Liver (tissue), 3 donors: ENCODE data around the gene MSH5.

Source experiments
- EGR1 ChIP-seq, 2 donors: IDR thresholded peaks; 2 replicates each; pipeline ENCODE4 v1.6.1; 2016 to 2018; ENCODE audit warnings: antibody characterized with exemption in 2 of 2, low read depth in 2 of 2
- JUND ChIP-seq, 2 donors: IDR thresholded peaks; 2 replicates each; pipeline ENCODE4 v1.6.1; 2016; ENCODE audit warnings: antibody characterized with exemption in 2 of 2
- RAD21 ChIP-seq, 2 donors: IDR thresholded peaks; 2 replicates each; pipeline ENCODE4 v1.6.1; 2016; ENCODE audit warnings: antibody characterized with exemption in 2 of 2, mild to moderate bottlenecking in 2 of 2
- TAF1 ChIP-seq: conservative IDR thresholded peaks from 2 replicates; pipeline ENCODE4 v1.6.1; 2016; ENCODE audit warnings: antibody characterized with exemption, mild to moderate bottlenecking
- YY1 ChIP-seq: IDR thresholded peaks from 2 replicates; pipeline ENCODE4 v1.6.1; 2016; ENCODE audit warnings: antibody characterized with exemption, mild to moderate bottlenecking
- TF ChIP-seq, protein P1 (sequence below): fragments of 150-350 bp; IDR thresholded peaks from 2 replicates; pipeline ENCODE4 v1.5.1; 2017; ENCODE audit warnings: improper control_type of control experiment, low read depth, low read length; ENCODE audit not compliant: missing input control
- TF ChIP-seq, protein P2 (sequence below): IDR thresholded peaks from 2 replicates; pipeline ENCODE4 v1.6.1; 2016; ENCODE audit warnings: antibody characterized with exemption
- donor health status: healthy.
- donor health status: healthy.

DNA sequence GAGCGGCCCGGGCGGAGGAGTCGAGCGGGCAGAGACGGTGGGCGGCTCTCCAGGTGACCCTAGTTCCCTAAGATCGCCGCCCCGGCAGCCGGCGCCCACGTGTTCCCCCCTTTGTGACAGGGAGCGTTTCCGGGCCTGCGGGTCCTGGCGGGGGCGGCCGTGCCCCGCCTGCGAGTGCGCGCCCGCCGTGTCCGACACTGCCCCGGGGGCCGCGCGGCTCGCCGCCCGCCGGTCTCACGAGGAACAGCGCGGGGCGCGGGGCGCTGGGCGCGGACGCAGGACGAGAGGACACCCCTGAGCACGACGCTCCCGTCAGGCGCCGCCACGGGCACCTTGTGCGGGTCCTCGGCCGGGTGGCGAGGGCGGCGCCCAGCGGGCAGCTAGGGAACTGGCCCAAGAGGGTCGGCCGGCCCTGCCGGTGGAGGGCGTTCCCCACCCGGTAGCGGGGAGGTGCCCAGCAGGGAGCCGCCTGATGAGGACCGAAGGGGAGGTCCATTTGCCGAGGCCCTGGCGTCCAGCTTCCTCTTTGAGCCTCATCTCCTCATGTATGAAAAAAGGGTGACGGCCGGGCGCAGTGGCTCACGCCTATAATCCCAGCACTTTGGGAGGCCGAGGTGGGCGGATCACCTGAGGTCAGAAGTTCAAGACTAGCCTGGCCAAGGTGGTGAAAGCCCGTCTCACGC is 56.0 kb downstream of the MSH5 start, which contains the start of gene VARS1:
- TF ChIP-seq, protein P1, sequence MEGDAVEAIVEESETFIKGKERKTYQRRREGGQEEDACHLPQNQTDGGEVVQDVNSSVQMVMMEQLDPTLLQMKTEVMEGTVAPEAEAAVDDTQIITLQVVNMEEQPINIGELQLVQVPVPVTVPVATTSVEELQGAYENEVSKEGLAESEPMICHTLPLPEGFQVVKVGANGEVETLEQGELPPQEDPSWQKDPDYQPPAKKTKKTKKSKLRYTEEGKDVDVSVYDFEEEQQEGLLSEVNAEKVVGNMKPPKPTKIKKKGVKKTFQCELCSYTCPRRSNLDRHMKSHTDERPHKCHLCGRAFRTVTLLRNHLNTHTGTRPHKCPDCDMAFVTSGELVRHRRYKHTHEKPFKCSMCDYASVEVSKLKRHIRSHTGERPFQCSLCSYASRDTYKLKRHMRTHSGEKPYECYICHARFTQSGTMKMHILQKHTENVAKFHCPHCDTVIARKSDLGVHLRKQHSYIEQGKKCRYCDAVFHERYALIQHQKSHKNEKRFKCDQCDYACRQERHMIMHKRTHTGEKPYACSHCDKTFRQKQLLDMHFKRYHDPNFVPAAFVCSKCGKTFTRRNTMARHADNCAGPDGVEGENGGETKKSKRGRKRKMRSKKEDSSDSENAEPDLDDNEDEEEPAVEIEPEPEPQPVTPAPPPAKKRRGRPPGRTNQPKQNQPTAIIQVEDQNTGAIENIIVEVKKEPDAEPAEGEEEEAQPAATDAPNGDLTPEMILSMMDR, result peak; percentile 83
- TF ChIP-seq, protein P2, sequence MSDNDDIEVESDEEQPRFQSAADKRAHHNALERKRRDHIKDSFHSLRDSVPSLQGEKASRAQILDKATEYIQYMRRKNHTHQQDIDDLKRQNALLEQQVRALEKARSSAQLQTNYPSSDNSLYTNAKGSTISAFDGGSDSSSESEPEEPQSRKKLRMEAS, result peak; percentile 22
- no peak for TF ChIP-seq TAF1
- TF ChIP-seq RAD21 (IDR thresholded peaks at IDR 0.05), result peak; percentile 56 to 72
- no peak for TF ChIP-seq JUND (IDR thresholded peaks at IDR 0.05)
- TF ChIP-seq EGR1 (IDR thresholded peaks at IDR 0.05; ENCODE audit: low read depth in 2 of 2), result no peak
- TF ChIP-seq YY1, result peak; percentile 75
